A549 (cell line): ENCODE measurements around the gene PRIMA1. TPM values are rescaled to one million over a fixed set of nuclear protein-coding genes. Genes with fewer than 3 reads are reported as not detected.

Source experiments
- ATAC-seq, 2 experiments: fragments of 200-7000 bp in 1 of 2; fragments of >200 bp in 1 of 2; cut with Nextera tagmentation in 1 of 2; cut with Tn5 transposase in 1 of 2; 3 replicates each; pipeline versions ENCODE4 v1.8.0 to v1.9.1; 2018 to 2020; ENCODE audit warnings: mild to moderate bottlenecking in 1 of 2, moderate library complexity in 1 of 2
- CTCF ChIA-PET: fragments of 300-600 bp; sonication (Branson Sonifier 250); formaldehyde crosslinking; extraction: SDS; loops from one replicate; lab custom pipeline; 2021; ENCODE audit warnings: antibody characterized with exemption, inconsistent platforms; lab: Yijun Ruan, JAX
- POLR2A ChIA-PET: fragments of 350-600 bp; formaldehyde crosslinking; extraction: SDS; loops from one replicate; lab custom pipeline; 2021; ENCODE audit warnings: antibody characterized with exemption, inconsistent platforms; lab: Yijun Ruan, JAX
- DNase-seq, 2 experiments: peaks; one replicate each; pipeline versions ENCODE4 v3.0.0 to v3.0.0-alpha.2; 2011 to 2016; ENCODE audit warnings: low read depth in 1 of 2, low spot score in 1 of 2
- FAIRE-seq: peaks from 2 replicates; lab custom pipeline; 2011; peaks lifted over from hg19 to GRCh38; lab: Jason Lieb, UNC
- H3K27ac ChIP-seq, 2 experiments: fragments of >200 bp; sonication (Bioruptor Twin); formaldehyde crosslinking; 3 replicates each; pipeline ENCODE4 v1.5.1; 2016 to 2017
- H3K4me1 ChIP-seq: fragments of >200 bp; sonication (Bioruptor Twin); formaldehyde crosslinking; 3 replicates; pipeline ENCODE4 v1.6.1; 2016
- H3K4me2 ChIP-seq: fragments of >200 bp; sonication (Bioruptor Twin); formaldehyde crosslinking; 3 replicates; pipeline ENCODE4 v1.6.1; 2016
- H3K4me3 ChIP-seq: fragments of >200 bp; sonication (Bioruptor Twin); formaldehyde crosslinking; 3 replicates; pipeline ENCODE4 v1.5.1; 2016
- H3K9me3 ChIP-seq: fragments of >200 bp; sonication (Bioruptor Twin); formaldehyde crosslinking; 3 replicates; pipeline ENCODE4 v1.6.1; 2016
- CHD2 ChIP-seq: fragments of 150-350 bp; IDR thresholded peaks from 2 replicates; pipeline ENCODE4 v1.6.1; 2014; ENCODE audit warnings: low read length; ENCODE audit not compliant: partially characterized antibody
- EHF ChIP-seq: fragments of 250-450 bp; sonication (Bioruptor Pico); IDR thresholded peaks from 2 replicates; pipeline ENCODE4 v1.5.0; 2020; ENCODE audit warnings: mild to moderate bottlenecking
- ELK1 ChIP-seq: fragments of 150-350 bp; IDR thresholded peaks from 2 replicates; pipeline ENCODE4 v1.6.1; 2014; ENCODE audit warnings: low read depth, mild to moderate bottlenecking, low read length
- ESRRA ChIP-seq: fragments of 150-350 bp; IDR thresholded peaks from 2 replicates; pipeline ENCODE4 v1.6.1; 2014; ENCODE audit warnings: mild to moderate bottlenecking, low read length, borderline replicate concordance
- FOSB ChIP-seq: fragments of 250-450 bp; sonication (Bioruptor Pico); IDR thresholded peaks from 2 replicates; pipeline ENCODE4 v1.5.0; 2020; ENCODE audit warnings: mild to moderate bottlenecking, moderate library complexity
- HEYL ChIP-seq: fragments of 250-450 bp; sonication (Bioruptor Pico); IDR thresholded peaks from 2 replicates; pipeline ENCODE4 v1.8.0; 2021; ENCODE audit warnings: mild to moderate bottlenecking, moderate library complexity
- JUNB ChIP-seq: fragments of >200 bp; sonication (Bioruptor Twin); formaldehyde crosslinking; IDR thresholded peaks from 2 replicates; pipeline ENCODE4 v1.6.1; 2016
- NPAS2 ChIP-seq: fragments of 250-450 bp; sonication (Bioruptor Pico); IDR thresholded peaks from 2 replicates; pipeline ENCODE4 v1.8.0; 2022; ENCODE audit warnings: mild to moderate bottlenecking, moderate library complexity, borderline replicate concordance
- POLR2AphosphoS2 ChIP-seq: conservative IDR thresholded peaks from 2 replicates; pipeline ENCODE4 v1.6.1; 2012; ENCODE audit warnings: low read length, improper control_type of control experiment, inconsistent platforms
- RFX5 ChIP-seq: fragments of 450-650 bp; IDR thresholded peaks from 2 replicates; pipeline ENCODE4 v1.7.1; 2014; ENCODE audit warnings: antibody characterized with exemption, mild to moderate bottlenecking, moderate library complexity
- RNF2 ChIP-seq: fragments of 200-600 bp; sonication (generic); IDR thresholded peaks from 2 replicates; pipeline ENCODE4 v1.6.1; 2016; ENCODE audit warnings: low read depth, mild to moderate bottlenecking, antibody characterized with exemption, moderate library complexity, borderline replicate concordance
- TP53 ChIP-seq: fragments of 250-450 bp; sonication (Bioruptor Pico); IDR thresholded peaks from 2 replicates; pipeline ENCODE4 v1.5.0; 2021; ENCODE audit warnings: mild to moderate bottlenecking, moderate library complexity
- ZC3H11A ChIP-seq: fragments of 450-650 bp; IDR thresholded peaks from 2 replicates; pipeline ENCODE4 v1.6.1; 2014; ENCODE audit warnings: antibody characterized with exemption, mild to moderate bottlenecking
- ZFP36 ChIP-seq: fragments of 450-650 bp; IDR thresholded peaks from 2 replicates; pipeline ENCODE4 v1.6.1; 2014; ENCODE audit warnings: borderline replicate concordance; ENCODE audit not compliant: partially characterized antibody
- ZSCAN20 ChIP-seq: fragments of 250-450 bp; sonication (Bioruptor Pico); IDR thresholded peaks from 2 replicates; pipeline ENCODE4 v1.8.0; 2022; ENCODE audit warnings: mild to moderate bottlenecking, moderate library complexity
- WGBS: methylation state at CpG from one replicate; pipeline ENCODE4 v1.1.6; 2017; ENCODE audit errors: missing lambda C conversion rate; 5-methylcytosine and 5-hydroxymethylcytosine counted together
- polyA plus RNA-seq, 4 experiments: library from polyadenylated mRNA; depleted of rRNA in 3 of 4; stranded (reverse); fragments of >200 nt; fragmentation: RNase III in 1 of 4; extraction: RNeasy Plus Mini Kit Qiagen cat#74134 plus additional on column Dnase treatment in 1 of 4; gene quantifications; 2 replicates in 3 of 4; 3 replicates in 1 of 4; pipeline ENCODE4 v1.2.3, GENCODE V29; 2011 to 2017

Gene PRIMA1
- polyA plus RNA-seq, 2 of the 4 experiments (the other 2 are of a cell fraction), result 0.14 to 0.17 TPM

GRCh38 chr14:93745603-93746273 is 42.5 kb downstream of the PRIMA1 start:
- FAIRE-seq, result no peak

GRCh38 chr14:93744876-93745275 is 43.4 kb downstream of the PRIMA1 start:
- no peak for ATAC-seq
- Histone ChIP-seq H3K27ac (no peak overlapping the region), H3K4me3 (no peak overlapping the region), H3K4me2 (no peak overlapping the region), H3K4me1 (no peaks in the 10 kb centered on the region), H3K9me3 (no peaks in the 10 kb centered on the region)
- ChIA-PET POLR2A (no interaction called here), CTCF (no interaction called here)
- no peak for FAIRE-seq
- TF ChIP-seq FOSB (CRISPR knock-in tag), result no peak
- TF ChIP-seq ZC3H11A, result no peak
- TF ChIP-seq ELK1, result no peak
- WGBS, result 74% methylated on average over 4 of the region's 8 CpGs
- no peak for DNase-seq

More at GRCh38 chr14:93745603-93746273, 42.5 kb downstream of the PRIMA1 start:
- ATAC-seq (no peak), DNase-seq (no peak)
- Histone ChIP-seq H3K9me3 (no peaks in the 10 kb centered on the region), H3K4me3 (no peak overlapping the region), H3K27ac (no peak overlapping the region), H3K4me1 (no peaks in the 10 kb centered on the region), H3K4me2 (no peak overlapping the region)
- TF ChIP-seq RNF2, result no peak
- TF ChIP-seq ZC3H11A, result no peak
- no peak for TF ChIP-seq ZSCAN20 (CRISPR knock-in tag)
- TF ChIP-seq ZFP36, result no peak
- no peak for TF ChIP-seq CHD2
- TF ChIP-seq HEYL (CRISPR knock-in tag), result no peak
- TF ChIP-seq POLR2AphosphoS2, result no peak
- 61% methylated on average over 13 of the region's 13 CpGs for WGBS
- CTCF ChIA-PET, result no interaction called here
- POLR2A ChIA-PET, result no interaction called here

- H3K4me3 ChIP-seq, result no peak overlapping the region
- CTCF ChIA-PET, result no interaction called here
- 38% methylated on average over 9 of the region's 14 CpGs for WGBS
- ATAC-seq, result no peak
- no peak overlapping the region for H3K4me2 ChIP-seq
- H3K27ac ChIP-seq, result no peak overlapping the region
- TF ChIP-seq EHF (CRISPR knock-in tag), result no peak
- TF ChIP-seq NPAS2 (CRISPR knock-in tag), result no peak
- no peak for TF ChIP-seq ELK1
- no peak for TF ChIP-seq JUNB
- no peak for TF ChIP-seq TP53 (CRISPR knock-in tag)
- no peaks in the 10 kb centered on the region for H3K9me3 ChIP-seq
- DNase-seq, result no peak
- POLR2A ChIA-PET, result no interaction called here
- H3K4me1 ChIP-seq, result no peaks in the 10 kb centered on the region
- FAIRE-seq, result no peak
Measured at GRCh38 chr14:93744176-93744575, 44.1 kb downstream of the PRIMA1 start.

GRCh38 chr14:93743270-93744060 is 44.8 kb downstream of the PRIMA1 start:
- CTCF ChIA-PET, result no interaction called here
- POLR2A ChIA-PET, result no interaction called here
- no peak for ATAC-seq
- Histone ChIP-seq H3K4me2 (no peak overlapping the region), H3K4me1 (no peaks in the 10 kb centered on the region), H3K9me3 (no peaks in the 10 kb centered on the region), H3K27ac (no peak overlapping the region), H3K4me3 (no peak overlapping the region)
- FAIRE-seq, result no peak
- 64% methylated on average over 23 of the region's 26 CpGs for WGBS
- DNase-seq, result no peak
- TF ChIP-seq ESRRA (no peak), RFX5 (no peak)
